Chondrocyte (in vitro differentiated cells): ENCODE results near the gene PDE11A. TPM values are rescaled to one million over a fixed set of nuclear protein-coding genes. Genes with fewer than 3 reads are reported as not detected.

Experiments
- DNase-seq: peaks from one replicate; pipeline ENCODE4 v3.0.0; 2021; ENCODE audit warnings: mixed read lengths, low spot score
- H3K27ac Mint-ChIP-seq: one replicate; pipeline ENCODE4 v1.8.0; 2021; ENCODE audit warnings: mild to moderate bottlenecking, moderate library complexity, mixed read lengths; ENCODE audit not compliant: unreplicated experiment
- H3K27me3 Mint-ChIP-seq: 2 replicates; pipeline ENCODE4 v1.8.0; 2021; ENCODE audit warnings: low read depth, mixed read lengths
- H3K36me3 Mint-ChIP-seq: 2 replicates; pipeline ENCODE4 v1.8.0; 2021; ENCODE audit warnings: low read depth, mixed read lengths
- H3K4me1 Mint-ChIP-seq: 2 replicates; pipeline ENCODE4 v1.8.0; 2021; ENCODE audit warnings: low read depth, mild to moderate bottlenecking, mixed read lengths
- H3K4me3 Mint-ChIP-seq: one replicate; pipeline ENCODE4 v1.8.0; 2021; ENCODE audit warnings: mild to moderate bottlenecking, moderate library complexity, mixed read lengths; ENCODE audit not compliant: unreplicated experiment
- H3K9me3 Mint-ChIP-seq: 2 replicates; pipeline ENCODE4 v1.8.0; 2021; ENCODE audit warnings: low read depth, mixed read lengths
- CTCF ChIP-seq: fragments of 200-600 bp; sonication (generic); IDR thresholded peaks from 2 replicates; pipeline ENCODE4 v1.5.0; 2021; ENCODE audit warnings: antibody characterized with exemption, mild to moderate bottlenecking, moderate library complexity
- long read RNA-seq: library from polyadenylated mRNA; stranded (forward); transcript quantifications from one replicate; pipeline ENCODE4 v2.0.0, GENCODE V29; 2021
- total RNA-seq: library from RNA; stranded (reverse); gene quantifications from 3 replicates; pipeline ENCODE4 v1.2.1, GENCODE V29; 2021

The PDE11A gene
- total RNA-seq, result 2.1 to 6.8 TPM (median 2.4 TPM) in 3 replicates
- long read RNA-seq, result 0 reads

DNA sequence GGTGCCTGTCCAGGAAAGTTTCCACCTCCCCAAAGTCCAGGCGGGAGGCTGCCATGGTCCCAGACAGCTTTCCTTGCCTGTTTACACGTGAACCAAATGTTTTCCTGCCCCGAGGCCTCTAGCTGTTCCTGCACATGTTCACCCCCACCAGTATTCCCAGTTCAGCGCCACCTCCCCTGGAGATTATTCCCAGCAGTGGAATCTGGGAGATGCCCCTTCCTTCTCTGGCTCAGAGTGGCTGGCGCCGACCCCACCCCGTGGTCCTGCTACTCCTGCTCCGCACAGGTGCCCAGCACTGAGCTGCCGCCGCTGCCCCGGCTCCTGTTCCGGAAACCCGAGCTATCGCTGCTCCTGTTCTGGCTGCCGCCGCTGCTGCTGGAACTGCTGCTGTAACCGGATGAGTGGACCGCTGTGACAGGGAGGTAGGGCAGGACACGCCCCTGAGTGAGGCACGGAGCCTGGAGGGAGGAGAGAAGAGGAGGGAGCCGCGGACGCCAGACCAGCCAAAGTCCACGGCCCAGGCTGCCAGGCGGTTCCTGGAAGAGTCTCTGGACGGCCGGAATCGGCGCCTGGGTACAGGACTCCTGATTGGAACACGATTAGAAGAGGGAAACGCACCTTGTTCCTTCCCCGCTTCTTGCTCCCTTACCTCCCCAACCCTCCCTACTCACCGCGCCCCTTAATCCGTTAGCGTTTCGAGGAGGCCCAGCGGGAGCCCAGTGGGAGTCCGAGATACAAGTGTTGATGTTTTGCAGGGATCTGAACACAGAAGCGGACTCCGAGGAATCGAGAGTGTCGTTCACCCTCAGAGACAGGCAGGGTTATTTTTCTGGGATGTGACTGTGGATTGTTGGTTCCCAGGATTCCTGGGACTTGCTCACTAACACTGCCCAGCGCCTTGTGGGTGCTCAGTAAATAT lies at the start of gene PDE11A:
TSS of gene PDE11A (minus strand) at position 395 of the 919 bp plus-strand sequence. CDS start at position 55, 340 bp downstream.
- TF ChIP-seq CTCF, result no peak
- peak within 1 kb of the TSS; percentile 47 for H3K27ac Mint-ChIP-seq
- H3K27me3 Mint-ChIP-seq, result peaks cover 30% of the 10 kb centered on the region
- H3K9me3 Mint-ChIP-seq, result no peaks in the 10 kb centered on the region
- H3K36me3 Mint-ChIP-seq, result peaks cover 1% of the 10 kb centered on the region
- DNase-seq, result peak; percentile 93
- H3K4me1 Mint-ChIP-seq, result peaks cover 20% of the 10 kb centered on the region
- peak within 1 kb of the TSS; percentile 85 for H3K4me3 Mint-ChIP-seq

DNA sequence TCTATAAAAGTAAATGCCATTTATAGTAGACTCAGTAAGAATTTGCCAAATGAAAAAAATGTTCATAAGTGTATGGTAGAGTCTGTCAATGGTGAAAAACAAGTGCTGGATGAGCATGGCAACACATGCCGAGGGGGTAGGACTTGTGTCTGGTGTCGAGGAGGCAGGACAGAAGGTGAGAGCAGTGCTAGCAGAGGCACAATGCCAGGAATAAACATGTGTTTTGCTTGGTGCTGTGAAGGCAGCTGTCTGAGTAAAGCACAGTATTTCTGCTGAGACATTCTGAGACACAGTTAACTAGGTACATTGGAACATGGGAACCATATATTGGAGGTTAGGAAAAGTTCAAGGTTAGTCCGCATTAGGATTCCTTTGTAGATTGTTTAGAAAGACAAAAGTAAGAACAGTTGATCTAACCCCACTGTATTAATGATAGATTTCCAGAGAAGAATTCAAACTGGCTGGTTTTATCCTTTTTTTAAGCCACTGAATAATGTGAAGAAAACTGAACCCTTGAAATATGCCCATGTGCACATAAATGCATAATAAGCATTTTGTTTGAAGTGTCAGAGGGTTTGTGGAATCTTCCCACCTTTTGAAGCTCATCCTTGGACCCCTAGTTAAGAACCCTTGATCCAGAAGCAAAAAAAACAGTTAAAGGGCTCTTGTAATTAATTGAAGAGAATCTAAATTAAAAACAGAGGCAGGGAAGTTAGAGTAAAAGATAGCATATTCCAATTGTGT lies 46.8 kb upstream of the PDE11A start:
- Mint-ChIP-seq H3K4me1 (no peaks in the 10 kb centered on the region), H3K4me3 (no peak overlapping the region), H3K36me3 (peaks cover 25% of the 10 kb centered on the region), H3K27ac (no peak overlapping the region), H3K27me3 (no peaks in the 10 kb centered on the region), H3K9me3 (no peaks in the 10 kb centered on the region)
- no peak for TF ChIP-seq CTCF
- DNase-seq, result no peak

DNA sequence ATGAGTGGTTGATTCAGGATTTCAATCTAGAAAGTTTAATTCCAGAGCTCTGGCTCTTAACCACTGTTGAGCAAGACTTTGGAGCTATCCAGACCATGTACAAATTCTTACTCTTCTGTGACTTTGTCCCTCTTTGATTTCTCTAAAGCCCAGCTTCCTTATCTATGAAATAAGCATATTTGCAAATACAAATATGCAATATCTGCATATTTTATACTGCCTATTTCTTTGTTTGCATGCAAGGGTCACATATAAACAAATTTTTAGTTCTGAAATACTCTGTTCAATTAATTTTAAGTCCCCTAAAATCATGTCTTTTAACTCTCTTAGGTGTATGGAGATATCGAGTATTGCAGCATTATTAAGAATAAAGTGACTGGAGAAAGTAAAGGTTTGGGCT lies 45.1 kb upstream of the PDE11A start:
- Mint-ChIP-seq H3K27me3 (no peaks in the 10 kb centered on the region), H3K9me3 (no peaks in the 10 kb centered on the region), H3K4me1 (peaks cover 10% of the 10 kb centered on the region), H3K27ac (no peak overlapping the region), H3K4me3 (no peak overlapping the region), H3K36me3 (peaks cover 15% of the 10 kb centered on the region)
- no peak for TF ChIP-seq CTCF
- DNase-seq, result no peak

DNA sequence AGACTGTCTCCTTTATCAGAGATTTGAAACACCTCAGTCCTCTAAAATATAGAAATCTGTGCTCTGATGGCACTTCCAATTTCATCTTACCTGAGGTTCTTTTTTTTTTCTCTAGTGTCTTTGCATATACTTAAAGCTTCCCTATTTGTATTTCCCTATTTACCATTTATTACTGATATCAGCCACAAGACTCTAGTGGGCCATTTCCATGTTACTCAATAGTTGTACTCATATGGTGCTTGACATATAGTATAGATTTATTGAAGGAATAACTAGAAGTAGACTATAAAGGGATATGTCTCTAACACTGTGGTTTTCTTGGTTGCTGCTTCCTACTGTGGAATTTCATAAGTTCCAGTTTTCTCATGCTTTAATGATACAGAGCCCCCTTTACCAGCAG lies 42.7 kb upstream of the PDE11A start:
- Mint-ChIP-seq H3K4me3 (no peak overlapping the region), H3K4me1 (peaks cover 14% of the 10 kb centered on the region), H3K9me3 (no peaks in the 10 kb centered on the region), H3K36me3 (peaks cover 3% of the 10 kb centered on the region), H3K27ac (no peak overlapping the region), H3K27me3 (no peaks in the 10 kb centered on the region)
- DNase-seq, result no peak
- TF ChIP-seq CTCF, result no peak

DNA sequence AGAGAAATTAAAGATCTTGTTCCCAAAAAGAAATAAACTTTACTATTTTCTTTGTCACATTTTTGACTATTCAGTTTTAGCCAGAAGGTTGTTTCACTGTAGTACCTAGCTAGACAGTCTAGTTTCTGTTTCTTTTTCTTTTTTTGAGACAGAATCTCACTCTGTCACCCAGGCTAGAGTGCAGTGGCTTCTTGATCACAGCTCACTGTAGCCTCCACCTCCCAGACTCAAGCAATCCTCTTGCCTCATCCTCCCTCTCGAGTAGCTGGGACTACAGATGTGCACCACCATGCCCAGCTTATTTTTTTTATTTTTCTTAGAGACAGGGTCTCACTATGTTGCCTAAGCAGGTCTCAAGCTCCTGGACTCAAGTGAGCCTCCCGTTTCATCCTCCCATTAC lies 41.9 kb upstream of the PDE11A start:
- no peak for TF ChIP-seq CTCF
- no peak for DNase-seq
- H3K4me1 Mint-ChIP-seq, result peaks cover 16% of the 10 kb centered on the region
- no peaks in the 10 kb centered on the region for H3K9me3 Mint-ChIP-seq
- peaks cover 3% of the 10 kb centered on the region for H3K36me3 Mint-ChIP-seq
- H3K27me3 Mint-ChIP-seq, result no peaks in the 10 kb centered on the region
- H3K4me3 Mint-ChIP-seq, result no peak overlapping the region
- peak overlapping the region; percentile 52 for H3K27ac Mint-ChIP-seq
